NCI-H510A treated with DMSO at 0.1 percent for 48 hours (cell line): Measurements from ENCODE around the gene POLR1D.
"Not testable (repeated sequence)": the region's sequence is repeated elsewhere in the genome, so short reads cannot be mapped to it uniquely, and the experiment has no call there.

ENCODE experiments used
- DNase-seq: peaks from one replicate; lab custom pipeline; 2025; lab: John Stamatoyannopoulos, UW

Gene POLR1D

DNA sequence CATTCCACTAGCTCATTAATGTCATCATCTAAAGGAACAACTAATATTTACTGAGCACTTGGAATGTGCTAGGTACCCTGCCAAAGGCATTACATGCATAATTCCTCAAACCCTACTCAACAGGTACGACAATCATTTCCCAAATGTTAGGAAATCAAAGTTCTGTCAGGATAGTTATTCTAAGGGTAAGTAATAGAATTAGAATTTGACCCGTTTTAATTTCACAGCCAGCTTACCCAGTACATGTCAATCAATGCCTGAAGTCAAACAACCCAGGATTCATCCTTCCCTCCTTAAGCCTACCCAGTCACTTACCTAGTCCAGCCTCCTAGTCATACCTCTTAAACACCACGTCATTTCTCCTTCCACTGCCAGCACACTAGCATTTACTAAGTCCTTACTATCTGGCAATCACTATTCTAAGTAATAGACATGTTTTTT, 3.8 kb upstream of the POLR1D start:
- no peak for DNase-seq

DNA sequence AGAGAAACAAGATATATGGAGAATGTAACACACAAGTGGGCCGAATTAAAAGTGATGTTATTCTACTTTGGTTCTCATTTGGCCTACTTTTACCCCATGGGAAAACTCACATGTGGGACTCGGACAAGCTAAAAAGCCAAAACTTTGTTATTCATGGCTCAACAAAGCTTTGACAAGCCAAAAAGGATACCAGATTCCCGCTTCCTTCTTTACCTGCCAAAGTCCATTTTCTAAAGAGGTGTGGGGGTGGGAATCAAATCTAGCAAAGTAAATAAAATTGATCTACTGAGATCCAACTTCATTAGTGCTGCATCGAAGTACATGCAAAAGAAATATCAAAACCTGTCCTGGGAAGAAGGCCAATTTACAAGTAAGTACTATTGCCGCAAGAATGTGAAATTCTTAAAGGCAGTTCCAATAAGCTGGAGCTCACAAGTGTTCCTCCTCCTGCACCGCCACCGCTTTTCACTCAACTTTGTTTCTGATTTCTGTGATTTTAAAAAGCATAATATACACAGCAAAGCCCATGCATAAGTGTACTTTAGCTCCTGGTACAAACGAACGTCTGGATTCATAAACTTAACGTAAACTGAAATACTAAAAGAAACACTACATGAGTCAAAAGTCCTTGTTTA, 2.5 kb upstream of the POLR1D start:
- no peak for DNase-seq

DNA sequence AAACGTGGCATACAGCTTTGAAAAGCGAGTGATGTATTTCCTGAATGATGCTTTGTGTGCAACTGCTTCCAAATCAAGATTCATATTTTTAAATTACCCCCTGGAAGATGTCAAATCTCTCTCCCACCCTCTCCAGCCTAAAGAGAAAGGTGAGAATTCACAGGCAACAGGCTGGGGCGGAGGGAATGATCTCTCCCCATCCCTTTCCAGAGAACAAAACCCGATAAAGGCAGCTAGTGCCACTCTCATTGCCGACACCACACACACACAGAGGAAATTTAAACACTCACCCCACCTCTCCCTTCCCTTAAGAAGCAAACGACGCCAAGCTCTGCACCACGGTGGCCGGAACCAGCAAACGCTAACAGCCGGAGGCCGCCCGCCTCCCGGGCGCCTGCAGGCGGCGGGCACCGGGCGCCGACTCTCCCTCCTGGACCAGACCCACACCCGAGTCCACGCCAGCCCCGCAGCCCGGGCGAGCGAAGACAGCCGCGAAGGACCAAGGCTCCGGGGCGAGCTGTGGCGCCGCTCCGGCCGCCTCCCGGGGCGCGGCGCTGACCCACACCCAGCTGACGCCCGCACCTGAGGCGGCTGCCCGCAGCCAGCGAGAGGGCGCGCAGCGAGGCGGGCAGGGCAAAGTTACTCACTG, 1.8 kb upstream of the POLR1D start:
- DNase-seq: no peak

DNA sequence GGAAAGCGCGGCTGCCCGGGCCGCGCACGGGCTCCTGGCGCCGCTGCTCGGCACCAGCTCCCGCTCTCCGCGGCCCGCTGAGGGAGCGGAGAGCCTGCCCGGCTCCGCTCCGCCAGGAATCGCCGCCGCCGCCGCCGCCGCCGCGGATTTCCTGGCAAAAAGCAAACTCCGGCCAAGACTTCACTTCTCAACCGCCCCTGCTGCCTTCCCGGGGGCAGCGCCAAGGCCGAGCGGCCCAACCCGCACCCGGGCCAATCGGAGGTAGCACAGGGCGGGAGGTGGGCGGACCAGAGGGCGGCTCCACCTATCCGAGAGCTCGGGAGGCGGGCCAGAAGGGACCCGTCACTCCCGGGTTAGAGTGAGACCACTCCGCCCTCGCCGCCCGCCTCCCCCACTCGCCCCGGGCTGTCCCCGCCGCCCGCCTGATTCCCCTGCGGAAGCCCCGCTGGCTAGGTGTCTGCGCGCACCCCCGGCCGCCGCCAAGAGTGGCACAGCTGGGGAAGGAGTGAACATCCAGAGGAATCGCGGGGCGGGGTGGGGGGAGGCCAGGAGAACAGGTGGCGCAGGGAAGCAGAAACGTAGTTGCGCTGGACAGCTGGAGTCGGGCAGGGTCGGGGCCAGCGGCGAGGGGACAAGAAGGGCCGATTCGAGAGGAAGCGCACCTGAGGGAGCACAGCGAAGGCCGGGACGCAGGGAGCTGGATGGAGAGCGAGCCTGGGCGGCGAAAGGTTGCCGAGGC, 1.1 kb upstream of the POLR1D start, which contains the start of gene LNX2:
LNX2 (minus strand) TSS at position 153 of the 739 bp plus-strand sequence. CDS start 38,826 bp downstream, outside the sequence.
- DNase-seq: peak; percentile 75

DNA sequence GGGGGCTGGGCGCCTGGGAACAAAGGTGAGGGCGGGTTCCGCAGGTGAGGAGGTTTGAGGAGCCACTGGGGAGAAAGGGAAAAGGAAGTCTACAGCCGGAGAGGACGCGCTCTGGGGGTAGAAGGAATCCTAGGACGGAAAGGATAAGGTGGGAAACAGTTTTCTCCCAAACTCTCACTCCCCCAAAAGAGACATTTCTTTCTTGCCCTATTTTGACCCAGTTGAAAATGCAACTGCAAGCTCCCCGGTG, 651 bp upstream of the POLR1D start:
- DNase-seq: peak; percentile 64

DNA sequence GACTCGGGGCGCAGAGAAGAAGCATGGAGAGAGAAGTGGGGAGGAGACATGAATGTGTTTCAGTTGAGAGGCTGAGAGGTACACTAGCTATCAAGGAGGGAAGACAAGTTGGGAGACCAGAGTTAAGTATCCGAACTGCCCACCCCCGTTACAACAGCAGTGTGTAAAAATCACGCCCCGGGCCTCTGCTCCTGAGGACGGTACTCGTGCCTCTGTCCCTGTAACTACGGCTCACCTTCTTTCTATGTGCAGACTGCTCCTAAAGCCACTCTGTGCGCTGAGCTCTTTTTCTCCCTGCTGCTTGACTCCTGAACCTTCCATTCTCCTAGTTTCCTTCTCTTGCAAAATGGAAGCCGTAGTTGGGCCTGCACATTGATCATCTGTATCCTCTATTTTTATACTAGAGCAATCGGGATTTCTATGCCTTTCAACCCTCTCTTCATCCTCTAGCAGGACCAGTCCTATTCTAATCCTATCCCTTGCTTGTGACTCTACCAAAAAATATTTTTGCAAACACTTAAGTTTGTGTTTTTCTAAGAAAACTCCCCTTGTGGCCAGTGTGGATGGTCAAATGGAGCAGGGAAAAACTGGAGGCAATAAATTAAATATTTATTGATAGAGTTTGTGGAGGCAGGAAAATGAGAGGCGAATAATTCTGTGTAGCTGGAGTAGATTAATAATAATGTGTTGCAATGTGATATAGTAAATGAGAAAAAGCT, 569 bp downstream of the POLR1D start:
- DNase-seq: no peak

DNA sequence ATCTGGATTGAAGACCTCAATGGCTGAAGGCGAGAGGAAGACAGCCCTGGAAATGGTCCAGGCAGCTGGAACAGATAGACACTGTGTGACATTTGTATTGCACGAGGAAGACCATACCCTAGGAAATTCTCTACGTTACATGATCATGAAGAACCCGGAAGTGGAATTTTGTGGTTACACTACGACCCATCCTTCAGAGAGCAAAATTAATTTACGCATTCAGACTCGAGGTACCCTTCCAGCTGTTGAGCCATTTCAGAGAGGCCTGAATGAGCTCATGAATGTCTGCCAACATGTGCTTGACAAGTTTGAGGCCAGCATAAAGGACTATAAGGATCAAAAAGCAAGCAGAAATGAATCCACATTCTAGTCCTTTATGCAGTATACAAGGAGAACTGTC, 1.2 kb downstream of the POLR1D start:
- no peak for DNase-seq

DNA sequence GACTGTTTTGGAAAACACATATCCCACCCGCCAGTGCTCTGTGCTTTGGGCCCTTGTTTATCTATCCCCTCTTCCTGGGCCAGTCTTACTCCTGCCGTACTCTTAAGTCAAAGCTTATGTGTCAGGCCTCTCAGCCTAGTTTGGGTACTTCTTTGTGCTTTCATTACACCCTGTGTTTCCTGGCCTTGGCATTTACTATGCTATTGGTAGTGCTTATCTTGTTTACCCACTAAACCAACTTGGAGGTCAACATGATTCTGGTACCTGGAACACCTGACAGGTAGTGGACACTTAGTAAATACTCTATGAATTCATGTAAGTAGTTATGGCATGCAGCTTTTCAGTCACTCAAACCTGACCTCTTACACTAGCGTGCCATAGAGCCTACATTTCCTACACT, 2.4 kb downstream of the POLR1D start:
- DNase-seq: no peak

DNA sequence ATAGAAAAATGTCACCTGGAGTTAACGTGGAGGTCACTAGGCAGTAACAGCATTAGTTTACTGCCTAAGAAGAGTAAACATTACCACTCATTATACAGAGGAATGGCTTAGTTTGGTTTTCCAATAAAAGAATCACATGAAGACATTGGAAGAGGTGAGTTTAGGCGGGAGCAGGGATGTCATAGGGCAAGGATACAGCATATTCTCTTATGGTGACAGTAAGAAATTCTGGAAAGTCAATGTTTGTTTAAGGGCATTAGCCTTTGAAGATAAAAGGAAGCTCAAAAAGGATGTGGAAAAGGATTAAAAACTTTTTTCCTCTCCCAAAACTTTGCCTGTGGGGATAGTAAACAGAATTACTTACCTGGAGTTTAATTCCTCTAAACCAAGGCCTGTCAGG, 4.1 kb downstream of the POLR1D start:
- DNase-seq: no peak

DNA sequence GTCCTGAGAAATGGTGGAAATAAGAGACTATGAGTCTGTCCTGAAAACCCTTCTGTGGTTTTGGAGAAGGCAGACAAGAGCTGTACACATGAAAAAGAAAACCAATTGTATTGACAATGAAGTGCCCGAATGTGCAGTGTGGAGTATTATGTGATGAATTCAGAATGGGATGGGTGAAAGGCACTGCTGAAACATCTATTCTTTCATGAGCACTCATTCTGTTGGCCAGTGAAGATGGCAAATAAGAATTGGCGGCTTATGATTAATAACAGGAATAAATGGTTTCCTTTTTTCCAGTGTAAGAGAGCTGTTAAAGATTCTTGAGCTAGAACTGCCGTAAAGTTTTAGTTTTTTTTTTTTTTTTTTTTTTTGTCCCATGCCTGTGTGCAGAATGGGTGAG, 5.7 kb downstream of the POLR1D start:
- DNase-seq: peak; percentile 25

DNA sequence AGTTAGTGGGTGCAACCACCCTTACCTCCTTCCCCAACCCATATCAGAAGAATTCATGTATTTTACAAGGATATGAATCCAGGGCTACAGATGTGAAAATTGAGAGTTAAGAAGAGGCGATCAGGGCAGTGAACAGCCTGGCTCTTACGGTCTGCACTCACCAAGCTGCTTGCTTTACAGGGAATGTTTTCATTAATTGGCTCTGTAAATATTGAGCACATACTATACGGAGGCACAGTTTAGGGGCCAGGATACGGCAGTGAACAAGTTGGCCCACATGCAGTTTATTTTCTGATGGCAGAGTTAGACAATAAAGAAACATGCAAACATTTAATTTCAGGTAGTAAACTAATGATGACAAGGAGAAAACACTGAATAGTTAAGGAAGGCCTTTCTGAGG, 6.4 kb downstream of the POLR1D start:
- DNase-seq: no peak

DNA sequence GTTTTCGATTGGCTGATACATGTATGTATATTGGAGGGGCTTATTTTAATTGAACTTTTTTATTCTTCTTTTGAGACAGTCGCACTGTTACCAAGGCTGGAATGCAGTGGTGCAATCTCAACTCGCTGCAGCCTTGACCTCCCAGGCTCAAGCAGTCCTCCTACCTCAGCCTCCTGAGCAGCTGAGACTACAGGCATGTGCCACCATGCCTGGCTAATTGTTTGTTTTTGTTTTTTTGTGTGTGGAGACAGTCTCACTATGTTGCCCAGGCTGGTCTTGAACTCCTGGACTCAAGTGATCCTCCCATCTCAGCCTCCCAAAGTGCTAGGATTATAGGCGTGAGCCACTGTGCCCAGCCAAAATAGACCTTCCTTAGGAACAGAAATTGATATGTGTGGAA, 7.1 kb downstream of the POLR1D start:
- DNase-seq: not testable (repeated sequence)

DNA sequence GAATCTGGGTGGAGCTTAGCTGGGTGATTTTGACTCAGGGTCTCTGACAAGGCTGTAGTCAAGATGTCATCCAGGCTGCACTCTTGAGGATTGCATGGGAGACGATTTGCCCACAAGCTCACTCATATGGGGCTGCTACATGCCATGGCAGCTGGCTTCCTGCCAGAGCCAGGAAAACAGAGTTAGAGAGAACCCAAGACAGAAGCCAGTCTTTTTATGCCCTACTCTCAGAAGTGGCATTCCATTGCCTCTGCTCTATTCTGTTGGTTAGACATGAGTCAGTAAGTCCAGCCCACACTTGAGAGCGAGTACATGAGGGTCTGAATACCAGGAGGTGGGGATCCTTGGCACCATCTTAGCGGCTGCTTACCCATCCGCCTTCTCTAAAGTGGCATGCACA, 9.5 kb downstream of the POLR1D start:
- no peak for DNase-seq

DNA sequence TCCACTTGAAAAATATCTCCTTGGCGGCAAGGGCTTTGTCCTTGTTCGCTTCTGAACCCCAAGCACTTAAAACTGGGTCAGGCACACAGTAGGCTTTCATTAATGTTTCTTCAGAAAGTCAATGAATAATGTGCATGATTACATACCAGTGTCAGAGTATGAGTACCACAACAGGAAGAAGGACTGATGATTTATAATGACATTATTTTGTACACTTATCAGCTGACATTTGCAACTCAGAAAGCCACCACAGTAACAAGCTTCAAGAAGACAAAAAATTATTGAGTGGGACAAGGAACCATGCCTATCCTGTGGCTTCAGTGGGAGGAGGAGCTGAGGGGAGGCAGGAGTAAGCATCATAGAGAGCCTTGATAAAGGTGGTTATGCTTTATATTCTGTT, 10.0 kb downstream of the POLR1D start:
- no peak for DNase-seq

DNA sequence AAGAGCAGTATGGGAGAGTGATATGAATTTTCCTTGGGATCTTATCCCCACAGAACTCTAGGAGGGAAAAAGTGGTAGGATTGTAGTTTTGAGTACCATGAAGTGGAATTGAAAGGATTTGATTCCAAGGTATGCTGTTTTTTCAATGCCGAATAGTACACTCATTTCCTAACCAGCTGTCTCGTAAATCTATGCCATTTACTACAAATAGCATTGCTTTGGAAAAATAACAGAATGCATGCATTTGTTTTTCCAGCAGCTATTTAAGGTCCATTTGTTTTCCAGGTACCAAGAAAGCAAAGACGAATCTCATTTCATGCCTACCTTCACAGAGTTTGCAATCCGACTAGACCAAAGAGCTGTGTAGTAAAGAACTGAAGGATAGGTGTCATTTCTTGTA, 10.5 kb downstream of the POLR1D start:
- DNase-seq: no peak

DNA sequence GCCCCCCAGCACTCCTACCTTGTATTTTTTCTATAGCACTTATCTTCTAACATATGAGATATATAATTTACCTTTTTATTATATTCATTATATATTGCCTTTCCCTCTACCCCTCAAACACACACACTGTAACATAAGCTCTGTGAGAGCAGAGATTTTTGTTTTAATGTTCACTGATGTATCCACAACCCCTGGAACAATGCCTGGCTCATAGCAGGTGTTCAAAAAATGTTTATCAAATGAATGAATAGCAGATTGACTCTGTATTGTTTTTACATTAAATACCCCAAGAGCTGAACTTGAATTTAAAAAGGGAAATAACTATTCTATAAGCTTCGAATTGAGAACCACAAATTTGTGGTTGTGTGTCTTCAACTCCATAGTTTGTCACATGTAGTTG, 11.0 kb downstream of the POLR1D start:
- no peak for DNase-seq

DNA sequence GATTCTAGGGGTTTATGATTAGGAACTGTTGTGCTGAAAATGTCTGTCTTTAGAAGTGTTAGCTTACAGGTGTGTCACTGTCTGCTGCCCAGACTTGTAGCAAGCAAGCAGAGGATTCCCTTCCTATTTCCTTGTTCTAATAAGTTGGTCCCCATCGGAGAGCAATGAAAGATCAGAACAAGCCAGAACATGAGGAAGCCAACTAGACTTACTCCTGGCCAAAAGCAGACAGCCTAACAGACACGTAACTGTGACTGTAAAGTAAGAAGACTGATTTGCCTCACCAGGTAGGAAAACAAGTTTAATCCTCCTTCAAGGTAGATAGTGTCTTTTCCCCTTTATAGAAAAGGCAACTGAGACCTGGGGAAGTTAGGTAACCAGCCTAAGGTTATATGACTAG, 12.5 kb downstream of the POLR1D start:
- DNase-seq: no peak

DNA sequence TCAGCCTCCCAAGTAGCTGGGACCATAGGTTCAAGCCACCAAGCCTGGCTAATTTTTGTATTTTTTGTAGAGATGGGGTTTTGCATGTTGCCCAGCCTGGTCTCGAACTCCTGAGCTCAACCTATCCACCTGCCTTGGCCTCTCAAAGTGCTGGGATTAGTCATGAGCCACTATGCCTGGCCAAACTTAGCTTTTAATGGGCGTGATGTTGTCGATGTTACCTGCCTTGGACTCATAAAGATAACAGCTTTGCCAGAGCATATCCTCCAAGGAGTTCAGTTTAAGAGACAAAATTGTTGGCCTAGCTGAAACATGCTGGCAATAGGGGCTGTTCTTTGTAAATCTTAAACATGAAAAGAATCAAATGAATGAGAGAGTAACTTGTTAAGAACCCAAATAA, 13.1 kb downstream of the POLR1D start:
- DNase-seq: no peak

DNA sequence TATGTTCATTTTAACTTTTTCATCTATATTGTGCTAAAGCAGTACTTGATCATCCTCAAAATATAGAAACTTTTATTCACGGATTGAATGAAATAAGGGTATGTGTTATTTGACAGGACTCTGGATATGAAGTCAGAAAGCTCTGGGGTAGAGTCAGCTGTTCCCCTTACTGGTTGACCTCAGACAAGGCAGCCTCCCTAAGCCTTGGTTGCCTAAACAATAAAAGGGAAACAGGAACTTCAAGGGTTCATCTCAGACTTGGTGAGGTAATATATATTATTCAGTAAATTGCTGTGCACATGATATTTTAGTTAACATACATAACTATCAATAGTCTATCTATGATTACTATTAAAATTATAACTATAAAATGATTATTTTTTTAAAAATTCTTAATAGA, 13.6 kb downstream of the POLR1D start:
- DNase-seq: no peak

DNA sequence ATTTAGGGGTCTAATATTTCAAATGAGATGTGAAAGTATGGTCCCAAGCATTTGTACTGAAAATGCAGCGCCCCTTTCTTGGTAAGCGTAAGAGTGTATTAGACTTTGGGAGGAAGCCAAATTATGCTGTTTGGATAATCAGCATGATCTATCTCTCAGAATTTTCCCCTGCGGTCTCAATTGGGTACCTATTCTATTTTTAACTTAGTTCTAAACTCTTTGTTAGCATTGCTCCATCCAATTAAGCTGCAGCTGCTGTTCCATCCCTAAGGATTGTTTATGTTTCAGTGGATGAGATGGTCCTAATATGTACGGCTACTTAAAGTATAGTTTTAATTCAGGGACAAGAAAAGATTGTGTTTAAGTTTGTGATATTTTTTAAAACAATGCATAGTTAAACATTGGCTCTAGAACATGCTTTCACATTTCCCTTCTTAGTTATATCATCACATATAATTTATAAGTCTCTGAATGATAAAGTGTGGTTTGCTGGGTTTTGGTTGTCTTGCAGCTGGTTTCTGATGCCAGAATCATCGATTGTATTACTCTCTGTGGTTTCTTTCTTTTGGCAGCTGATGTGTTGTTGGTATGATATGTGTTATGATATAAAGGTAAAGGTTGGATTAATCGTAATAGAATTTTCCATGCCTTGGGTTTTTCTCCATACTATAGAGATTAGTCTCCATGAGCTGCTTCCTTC, 15.0 kb downstream of the POLR1D start:
- no peak for DNase-seq

DNA sequence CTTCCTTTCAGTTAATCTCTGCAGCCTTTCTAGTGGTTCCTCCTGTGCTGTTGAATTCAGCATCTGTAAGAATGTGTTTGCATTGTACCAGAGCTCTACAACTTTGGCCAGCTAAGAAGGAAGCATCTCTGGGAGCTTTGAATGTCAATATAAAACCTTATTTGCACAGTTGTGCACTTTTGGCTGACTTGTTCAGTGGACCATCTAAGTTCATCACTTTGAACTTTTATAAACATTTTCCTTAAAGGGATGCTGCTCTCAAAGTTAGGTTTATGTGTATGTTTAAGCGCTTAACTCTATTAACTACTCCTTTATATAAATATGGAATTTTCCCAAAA, 15.6 kb downstream of the POLR1D start:
- no peak for DNase-seq

DNA sequence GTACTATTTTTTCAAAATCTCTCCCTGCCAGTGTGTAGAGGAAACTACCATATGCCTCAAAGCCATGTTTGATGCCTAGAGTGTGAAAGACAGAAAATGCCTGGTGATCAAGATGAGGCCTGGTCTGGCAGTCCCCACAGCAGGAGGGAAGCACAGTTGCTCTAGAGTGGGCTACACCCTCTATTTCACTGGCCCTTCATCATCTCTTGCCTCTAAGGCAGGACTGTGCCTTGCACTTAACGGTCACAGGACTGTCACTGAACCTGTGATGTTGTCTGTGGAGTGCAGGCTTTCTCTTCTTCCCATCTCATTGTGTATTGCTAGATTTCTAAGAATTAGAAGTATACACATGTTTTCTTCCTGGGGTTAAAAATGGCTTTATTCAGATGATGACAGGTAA, 16.3 kb downstream of the POLR1D start:
- DNase-seq: no peak

DNA sequence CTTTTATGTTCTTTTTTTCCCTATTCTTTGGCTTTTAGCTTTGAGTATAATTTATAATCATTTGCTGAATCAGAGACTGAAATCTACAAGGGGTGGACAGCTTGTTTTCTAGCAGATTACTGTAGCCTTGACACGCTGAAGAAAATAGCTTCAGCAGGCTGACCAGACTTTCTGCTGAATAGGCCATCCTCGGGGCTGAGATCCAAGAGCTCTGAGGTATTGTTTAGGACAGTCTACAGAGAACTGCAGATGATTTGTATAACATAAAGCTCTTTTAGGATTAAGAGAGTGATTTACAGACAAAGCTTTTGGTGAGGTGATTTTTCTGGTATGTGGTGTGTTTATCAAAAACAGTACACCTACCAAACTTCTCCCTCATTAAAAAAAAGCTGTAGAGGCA, 16.8 kb downstream of the POLR1D start:
- no peak for DNase-seq
